WTC11 (cell line): ENCODE data around the gene PCDH10. TPM values are rescaled to one million over a fixed set of nuclear protein-coding genes. Genes with fewer than 3 reads are reported as not detected.

Experiments used
- ATAC-seq: fragments of 200-7000 bp; cut with Tn5 transposase; 2 replicates; pipeline ENCODE4 v1.10.0; 2021; ENCODE audit warnings: mild to moderate bottlenecking, moderate library complexity
- CTCF ChIA-PET: fragments of 300-600 bp; sonication (Branson Sonifier 250); formaldehyde crosslinking; loops from one replicate; lab custom pipeline; 2021; ENCODE audit warnings: antibody characterized with exemption; lab: Charles Lee
- POLR2A ChIA-PET: fragments of 350-600 bp; sonication (Branson Sonifier 250); formaldehyde crosslinking; loops from one replicate; lab custom pipeline; 2021; ENCODE audit warnings: antibody characterized with exemption; lab: Charles Lee
- DNase-seq: peaks from one replicate; pipeline ENCODE4 v3.0.0; 2021; ENCODE audit warnings: low spot score
- H3K27ac Mint-ChIP-seq: 2 replicates; pipeline ENCODE4 v1.8.0; 2021; ENCODE audit warnings: mixed read lengths
- H3K27me3 Mint-ChIP-seq: 2 replicates; pipeline ENCODE4 v1.8.0; 2021; ENCODE audit warnings: low read depth, mild to moderate bottlenecking, moderate library complexity, mixed read lengths
- H3K36me3 Mint-ChIP-seq: 2 replicates; pipeline ENCODE4 v1.8.0; 2021; ENCODE audit warnings: mixed read lengths
- H3K4me1 Mint-ChIP-seq: 2 replicates; pipeline ENCODE4 v1.8.0; 2022; ENCODE audit warnings: mixed read lengths
- H3K4me3 Mint-ChIP-seq: 2 replicates; pipeline ENCODE4 v1.8.0; 2021; ENCODE audit warnings: mild to moderate bottlenecking, moderate library complexity, mixed read lengths
- H3K9me3 Mint-ChIP-seq: 2 replicates; pipeline ENCODE4 v1.8.0; 2021; ENCODE audit warnings: mixed read lengths
- ATF3 ChIP-seq: sonication (generic); formaldehyde crosslinking; conservative IDR thresholded peaks from 2 replicates; pipeline ENCODE4 v1.8.1; 2022; ENCODE audit warnings: mild to moderate bottlenecking, missing genetic modification reagents
- CREB1 ChIP-seq: sonication (generic); formaldehyde crosslinking; IDR thresholded peaks from 2 replicates; pipeline ENCODE4 v1.8.0; 2023; ENCODE audit warnings: mild to moderate bottlenecking, missing genetic modification reagents
- CREM ChIP-seq: sonication (generic); formaldehyde crosslinking; IDR thresholded peaks from 2 replicates; pipeline ENCODE4 v1.8.1; 2022; ENCODE audit warnings: mild to moderate bottlenecking, missing genetic modification reagents, moderate library complexity
- CTCF ChIP-seq: fragments of 200-600 bp; IDR thresholded peaks from 2 replicates; pipeline ENCODE4 v1.8.0; 2022; ENCODE audit warnings: antibody characterized with exemption
- E2F1 ChIP-seq: sonication (generic); formaldehyde crosslinking; IDR thresholded peaks from 2 replicates; pipeline ENCODE4 v1.8.0; 2022; ENCODE audit warnings: mild to moderate bottlenecking, missing genetic modification reagents
- ELF4 ChIP-seq: sonication (generic); formaldehyde crosslinking; IDR thresholded peaks from 2 replicates; pipeline ENCODE4 v1.8.1; 2022; ENCODE audit warnings: low read depth, mild to moderate bottlenecking, moderate library complexity, missing genetic modification reagents
- FOXK1 ChIP-seq: sonication (generic); formaldehyde crosslinking; IDR thresholded peaks from 2 replicates; pipeline ENCODE4 v1.8.0; 2022; ENCODE audit warnings: mild to moderate bottlenecking, moderate library complexity, missing genetic modification reagents
- FOXP4 ChIP-seq: sonication (generic); formaldehyde crosslinking; IDR thresholded peaks from 2 replicates; pipeline ENCODE4 v1.8.0; 2022; ENCODE audit warnings: mild to moderate bottlenecking, missing genetic modification reagents
- GRHL2 ChIP-seq: fragments of 250-450 bp; sonication (Bioruptor Pico); IDR thresholded peaks from 2 replicates; pipeline ENCODE4 v1.8.0; 2022; ENCODE audit warnings: mild to moderate bottlenecking, moderate library complexity; ENCODE audit not compliant: insufficient replicate concordance, severe bottlenecking
- JUN ChIP-seq: sonication (generic); formaldehyde crosslinking; IDR thresholded peaks from 2 replicates; pipeline ENCODE4 v1.8.0; 2023; ENCODE audit warnings: mild to moderate bottlenecking, missing genetic modification reagents
- MYBL2 ChIP-seq: sonication (generic); formaldehyde crosslinking; IDR thresholded peaks from 2 replicates; pipeline ENCODE4 v1.8.1; 2023; ENCODE audit warnings: mild to moderate bottlenecking, moderate library complexity, missing genetic modification reagents
- NFATC4 ChIP-seq: fragments of 250-450 bp; sonication (Bioruptor Pico); IDR thresholded peaks from 2 replicates; pipeline ENCODE4 v1.9.0; 2021; ENCODE audit warnings: mild to moderate bottlenecking
- NFE2L1 ChIP-seq: sonication (generic); formaldehyde crosslinking; IDR thresholded peaks from 2 replicates; pipeline ENCODE4 v1.8.1; 2023; ENCODE audit warnings: missing genetic modification reagents
- NR3C1 ChIP-seq: sonication (generic); formaldehyde crosslinking; conservative IDR thresholded peaks from 2 replicates; pipeline ENCODE4 v1.8.1; 2023; ENCODE audit warnings: low read depth, mild to moderate bottlenecking, missing genetic modification reagents
- PREB ChIP-seq: sonication (generic); formaldehyde crosslinking; IDR thresholded peaks from 2 replicates; pipeline ENCODE4 v1.8.1; 2022; ENCODE audit warnings: mild to moderate bottlenecking, missing genetic modification reagents, moderate library complexity, borderline replicate concordance
- PRRX2 ChIP-seq: fragments of 250-450 bp; sonication (Bioruptor Pico); IDR thresholded peaks from 2 replicates; pipeline ENCODE4 v1.8.0; 2021; ENCODE audit warnings: mild to moderate bottlenecking
- SMAD3 ChIP-seq: sonication (generic); formaldehyde crosslinking; IDR thresholded peaks from 2 replicates; pipeline ENCODE4 v1.8.0; 2022; ENCODE audit warnings: missing genetic modification reagents, mild to moderate bottlenecking, borderline replicate concordance
- SMAD4 ChIP-seq: sonication (generic); formaldehyde crosslinking; IDR thresholded peaks from 2 replicates; pipeline ENCODE4 v1.8.0; 2022; ENCODE audit warnings: mild to moderate bottlenecking, missing genetic modification reagents
- TEAD1 ChIP-seq: sonication (generic); formaldehyde crosslinking; IDR thresholded peaks from 2 replicates; pipeline ENCODE4 v1.8.0; 2022; ENCODE audit warnings: mild to moderate bottlenecking, missing genetic modification reagents
- TEAD4 ChIP-seq: sonication (generic); formaldehyde crosslinking; IDR thresholded peaks from 2 replicates; pipeline ENCODE4 v1.8.0; 2022; ENCODE audit warnings: mild to moderate bottlenecking, missing genetic modification reagents
- USF1 ChIP-seq: sonication (generic); formaldehyde crosslinking; IDR thresholded peaks from 2 replicates; pipeline ENCODE4 v1.8.0; 2022; ENCODE audit warnings: mild to moderate bottlenecking, missing genetic modification reagents
- ZNF671 ChIP-seq: fragments of 250-450 bp; sonication (Bioruptor Pico); IDR thresholded peaks from 2 replicates; pipeline ENCODE4 v1.8.0; 2021; ENCODE audit warnings: mild to moderate bottlenecking
- ZSCAN18 ChIP-seq: fragments of 250-450 bp; sonication (Bioruptor Pico); IDR thresholded peaks from 2 replicates; pipeline ENCODE4 v2.1.2; 2022; ENCODE audit warnings: mild to moderate bottlenecking, moderate library complexity
- total RNA-seq: library from RNA; stranded (reverse); gene quantifications from 3 replicates; pipeline ENCODE4 v1.2.3, GENCODE V29; 2021

Gene PCDH10
- total RNA-seq, 1 experiment from 2014 or later, result 7.8 TPM

- DNase-seq (peak; percentile 77), ATAC-seq (peak; percentile 31)
- peak overlapping the region; percentile 50; the same call in 1 of the 2 replicates for H3K27ac Mint-ChIP-seq
- H3K9me3 Mint-ChIP-seq, result no peaks in the 10 kb centered on the region
- H3K36me3 Mint-ChIP-seq, result no peaks in the 10 kb centered on the region
- H3K27me3 Mint-ChIP-seq, result peaks cover 56% of the 10 kb centered on the region
- peaks cover 40% of the 10 kb centered on the region for H3K4me1 Mint-ChIP-seq
- ChIA-PET CTCF (interaction anchor here (0.6 to 2.4 kb wide), 63 partner anchors 8 to 1786 kb away, joined by 3 to 17 read pairs (median 4); no protein-coding TSS in a partner anchor), POLR2A (interaction anchor here (0.6 kb wide), 1 partner anchor 42 kb away, joined by 5 read pairs; no protein-coding TSS in a partner anchor)
- TF ChIP-seq USF1 (CRISPR knock-in tag), result no peak
- no peak for TF ChIP-seq CREB1 (CRISPR knock-in tag)
- 0 out of 2 replicates have a peak, but pooled peaks have one; percentile 19 for TF ChIP-seq NFE2L1
- no peak; the same call in 1 of the 2 replicates for TF ChIP-seq FOXK1 (CRISPR knock-in tag)
- TF ChIP-seq SMAD4 (CRISPR knock-in tag), result no peak
- no peak for TF ChIP-seq ELF4 (CRISPR knock-in tag)
- TF ChIP-seq JUN (CRISPR knock-in tag), result no peak
- no peak for TF ChIP-seq ZNF671
- TF ChIP-seq CREM (CRISPR knock-in tag), result no peak
- TF ChIP-seq SMAD3 (CRISPR knock-in tag), result no peak
- no peak for TF ChIP-seq PRRX2 (CRISPR knock-in tag)
- no peak for TF ChIP-seq TEAD1 (CRISPR knock-in tag)
- no peak for TF ChIP-seq PREB (CRISPR knock-in tag)
- no peak for TF ChIP-seq GRHL2
- TF ChIP-seq MYBL2 (CRISPR knock-in tag), result no peak
- TF ChIP-seq NFATC4 (CRISPR knock-in tag), result no peak
- TF ChIP-seq CTCF, result peak; percentile 66
- TF ChIP-seq TEAD4 (CRISPR knock-in tag), result no peak
- 0 out of 2 replicates have a peak, but pooled peaks have one; percentile 4 for TF ChIP-seq E2F1 (CRISPR knock-in tag)
- peak overlapping the region; percentile 76 for H3K4me3 Mint-ChIP-seq
These were observed 2.4 kb upstream of the PCDH10 start for GRCh38 chr4:133146574-133147241.

GRCh38 chr4:133147286-133147821 lies 1.7 kb upstream of the PCDH10 start:
- DNase-seq, result no peak
- peak overlapping the region; percentile 76 for H3K4me3 Mint-ChIP-seq
- POLR2A ChIA-PET, result interaction anchor here (0.6 kb wide), 1 partner anchor 41 kb away, joined by 5 read pairs; no protein-coding TSS in a partner anchor
- CTCF ChIA-PET, result interaction anchor here (0.7 to 2.4 kb wide), 46 partner anchors 7 to 1786 kb away, joined by 3 to 17 read pairs (median 4); no protein-coding TSS in a partner anchor
- TF ChIP-seq PREB (CRISPR knock-in tag) (no peak), ZSCAN18 (CRISPR knock-in tag) (no peak), FOXP4 (CRISPR knock-in tag) (no peak), NR3C1 (CRISPR knock-in tag) (no peak), E2F1 (CRISPR knock-in tag) (no peak), ATF3 (CRISPR knock-in tag) (no peak)
- TF ChIP-seq, all 79 proteins: peak for 0
- no peak for ATAC-seq
- H3K9me3 Mint-ChIP-seq, result no peaks in the 10 kb centered on the region
- H3K36me3 Mint-ChIP-seq, result no peaks in the 10 kb centered on the region
- peaks cover 41% of the 10 kb centered on the region for H3K4me1 Mint-ChIP-seq
- H3K27me3 Mint-ChIP-seq, result peaks cover 62% of the 10 kb centered on the region
- H3K27ac Mint-ChIP-seq, result no peak overlapping the region
